ENCODE results near the gene EFCC1.

EFCC1 gene

GRCh38 chr3:129001101-129001805 is at the start of gene EFCC1:
EFCC1 (plus strand) TSS chr3:129001304; CDS start chr3:129001629, 325 bp downstream.
- DNase-seq (ENCODE audit: low read depth) = no peak

GRCh38 chr3:128956440-128956839 is 44.7 kb upstream of the EFCC1 start:
- no peak for DNase-seq (ENCODE audit: low read depth)

- no peak for DNase-seq (ENCODE audit: low read depth)
Observed at GRCh38 chr3:128965280-128965679, 35.8 kb upstream of the EFCC1 start.

GRCh38 chr3:128965818-128966217 is 35.3 kb upstream of the EFCC1 start:
- DNase-seq (ENCODE audit: low read depth) = no peak

- DNase-seq (ENCODE audit: low read depth) = no peak
Observed at GRCh38 chr3:128967748-128968355, 33.3 kb upstream of the EFCC1 start.

GRCh38 chr3:128969993-128970739 is 30.9 kb upstream of the EFCC1 start:
- DNase-seq (ENCODE audit: low read depth) = peak; percentile 33

GRCh38 chr3:128970740-128971047 is 30.4 kb upstream of the EFCC1 start:
- DNase-seq (ENCODE audit: low read depth) = no peak

- DNase-seq (ENCODE audit: low read depth) = no peak
Observed at GRCh38 chr3:128971421-128972100, 29.5 kb upstream of the EFCC1 start.

- no peak for DNase-seq (ENCODE audit: low read depth)
Observed at GRCh38 chr3:128973988-128974564, 27.0 kb upstream of the EFCC1 start.

- no peak for DNase-seq (ENCODE audit: low read depth)
Observed at GRCh38 chr3:128975276-128975675, 25.8 kb upstream of the EFCC1 start.

GRCh38 chr3:128983293-128984069 is 17.6 kb upstream of the EFCC1 start:
- DNase-seq (ENCODE audit: low read depth) = no peak

- DNase-seq (ENCODE audit: low read depth) = no peak
Observed at GRCh38 chr3:128984596-128984995, 16.5 kb upstream of the EFCC1 start.

GRCh38 chr3:128987302-128988100 is 13.6 kb upstream of the EFCC1 start:
- no peak for DNase-seq (ENCODE audit: low read depth)

GRCh38 chr3:128988286-128988685 is 12.8 kb upstream of the EFCC1 start:
- DNase-seq (ENCODE audit: low read depth) = no peak

GRCh38 chr3:128991355-128991895 is 9.7 kb upstream of the EFCC1 start:
- no peak for DNase-seq (ENCODE audit: low read depth)

GRCh38 chr3:128992926-128993460 is 8.1 kb upstream of the EFCC1 start:
- DNase-seq (ENCODE audit: low read depth) = no peak

- DNase-seq (ENCODE audit: low read depth) = peak; percentile 84
Observed at GRCh38 chr3:128993461-128994172, 7.5 kb upstream of the EFCC1 start, which contains the start of gene CFAP92. CFAP92 (minus strand) TSS chr3:128994076; CDS start chr3:128993304, 772 bp downstream.

GRCh38 chr3:128994173-128994512 is 7.0 kb upstream of the EFCC1 start:
- no peak for DNase-seq (ENCODE audit: low read depth)

All from stimulated activated CD8-positive, alpha-beta memory T cell treated with anti-CD3 and anti-CD28 coated beads, Interleukin-15, amount 100 ng/mL, for 1 hour (primary cell).